ENCODE results near the gene WDR33.

- TF ChIP-seq CTCF (IDR thresholded peaks at IDR 0.05; ENCODE audit: low read length) (no peak), EZH2 (optimal IDR thresholded peaks at IDR 0.05; ENCODE audit: low read depth, low read length) (no peak), EZH2phosphoT487 (IDR thresholded peaks at IDR 0.05; ENCODE audit: low read length) (no peak)
Measured at GRCh38 chr2:127844973-127845372, 34.0 kb upstream of the WDR33 start.
